ENCODE data around the gene GXYLT1. TPM values are rescaled to one million over a fixed set of nuclear protein-coding genes. Genes with fewer than 3 reads are reported as not detected.
A peak's percentile ranks its signal among the peaks of the same experiment; 100 is the strongest.

The GXYLT1 gene
- total and polyA plus RNA-seq, 2 donors (not counting 3 experiments of a cell fraction or from before 2014, with no cell fraction given), result 6.8 to 23.0 TPM

GRCh38 chr12:42124764-42125387 is 19.8 kb downstream of the GXYLT1 start:
- no peaks in the 10 kb centered on the region for H3K9me3 ChIP-seq (replicated peaks; ENCODE audit: control insufficient read depth, insufficient read depth, low read length)
- DNase-seq (ENCODE audit: low read depth, low spot score) (no peak), FAIRE-seq (peak; percentile 28)
- no peak overlapping the region for H3K4me3 ChIP-seq (replicated peaks in 1 of 3; ENCODE audit: insufficient read depth in 1 of 3, low read depth in 1 of 3, low read length in 3 of 3)
- no peaks in the 10 kb centered on the region for H3K27me3 ChIP-seq (ENCODE audit: control insufficient read depth in 2 of 2, insufficient read depth in 2 of 2, low read length in 2 of 2)
- no peak overlapping the region for H3K27ac ChIP-seq (ENCODE audit: insufficient read depth, low read depth, low read length)
- peaks cover 31% of the 10 kb centered on the region for H3K79me2 ChIP-seq (ENCODE audit: control insufficient read depth, insufficient read depth, low read length)
- BruUV-seq (replicated peaks), result no TSS peak
- dilution Hi-C loops (cut with MboI; ENCODE audit: extremely low pct_ligation_motif_present, low sequenced_read_pairs) (no loop called here), intact Hi-C loops (cut with micrococcal nuclease) (no loop called here)
- CTCF ChIA-PET, result interaction anchor here (0.7 to 2.4 kb wide), 6 partner anchors 15 to 861 kb away, joined by 3 to 7 read pairs (median 4); no protein-coding TSS in a partner anchor
- H3K4me1 ChIP-seq (ENCODE audit: control insufficient read depth, extremely low read depth, insufficient read depth, low read length), result peaks cover 7% of the 10 kb centered on the region
- H3K36me3 ChIP-seq (ENCODE audit: control insufficient read depth in 2 of 2, extremely low read depth in 1 of 2, insufficient read depth in 2 of 2, low read length in 2 of 2), result no peaks in the 10 kb centered on the region
- no peaks in the 10 kb centered on the region for H4K20me1 ChIP-seq (replicated peaks; ENCODE audit: control insufficient read depth, extremely low read depth, insufficient read depth, low read length)
- TF ChIP-seq FOS (IDR thresholded peaks at IDR 0.05; ENCODE audit: borderline replicate concordance, insufficient read depth, low read length), result no peak
- TF ChIP-seq CTCF (IDR thresholded peaks at IDR 0.05; ENCODE audit: extremely low read depth in 1 of 2, insufficient read depth in 1 of 2, low read depth in 1 of 2, low read length in 2 of 2), result no peak
- TF ChIP-seq MAX (IDR thresholded peaks at IDR 0.05; ENCODE audit: insufficient read depth, insufficient read length), result no peak
- no peak for TF ChIP-seq POLR2AphosphoS5 (IDR thresholded peaks at IDR 0.05; ENCODE audit: insufficient read depth, low read depth, low read length)
- TF ChIP-seq EZH2 (IDR thresholded peaks at IDR 0.05; ENCODE audit: borderline replicate concordance, low read depth, low read length, severe bottlenecking), result no peak
- no peak for TF ChIP-seq POLR2A (IDR thresholded peaks at IDR 0.05; ENCODE audit: low read depth, low read length)
- no peak for TF ChIP-seq JUN (IDR thresholded peaks at IDR 0.05; ENCODE audit: borderline replicate concordance, insufficient read depth, insufficient read length, low read depth)
- no peak for TF ChIP-seq GATA2 (IDR thresholded peaks at IDR 0.05; ENCODE audit: insufficient read depth, insufficient read length, low read depth, low read length)
- no peak for TF ChIP-seq MYC (IDR thresholded peaks at IDR 0.05; ENCODE audit: low read depth, low read length)
- no peaks in the 10 kb centered on the region for H3K9me1 ChIP-seq (replicated peaks; ENCODE audit: control insufficient read depth, extremely low read depth, insufficient read depth, low read length)
- H3K9ac ChIP-seq (replicated peaks; ENCODE audit: extremely low read depth, insufficient read depth, low read length), result no peak overlapping the region
- no peak overlapping the region for H3K4me2 ChIP-seq (ENCODE audit: insufficient read depth, low read length)
- H2AFZ ChIP-seq (ENCODE audit: low read depth, low read length), result no peak overlapping the region
- POLR2A ChIA-PET, result no interaction called here
